HL-60 (cell line): Measurements from ENCODE around the gene LMO3.

ENCODE experiments used
- DNase-seq, 2 experiments: peaks; one replicate each; pipeline ENCODE4 v3.0.0-alpha.2; 2010 to 2020; ENCODE audit warnings: low read depth in 1 of 2, low spot score in 1 of 2
- H3K27ac ChIP-seq: fragments of 250-450 bp; sonication (Bioruptor Pico); replicated peaks from 2 replicates; pipeline ENCODE4 v1.5.1; 2020; ENCODE audit warnings: mild to moderate bottlenecking, moderate library complexity
- H3K27me3 ChIP-seq: fragments of 250-450 bp; sonication (Bioruptor Pico); 2 replicates; pipeline ENCODE4 v1.5.1; 2021; ENCODE audit warnings: mild to moderate bottlenecking, moderate library complexity; ENCODE audit not compliant: insufficient read depth, poor library complexity, severe bottlenecking
- H3K4me3 ChIP-seq: replicated peaks from 2 replicates; pipeline ENCODE4 v1.5.1; 2011; ENCODE audit warnings: mild to moderate bottlenecking, control low read depth, low read length; ENCODE audit not compliant: insufficient read depth
- GABPA ChIP-seq: IDR thresholded peaks from 2 replicates; pipeline ENCODE4 v1.6.1; 2012; ENCODE audit warnings: low read depth
- POLR2AphosphoS5 ChIP-seq: IDR thresholded peaks from 2 replicates; pipeline ENCODE4 v1.6.1; 2012; ENCODE audit warnings: low read depth
- SPI1 ChIP-seq: IDR thresholded peaks from 2 replicates; pipeline ENCODE4 v1.6.1; 2012; ENCODE audit warnings: low read depth, mild to moderate bottlenecking, borderline replicate concordance
- TF ChIP-seq, protein P1 (sequence below): IDR thresholded peaks from 2 replicates; pipeline ENCODE4 v1.6.1; 2012; ENCODE audit warnings: low read depth; ENCODE audit not compliant: insufficient replicate concordance
- TF ChIP-seq, protein P2 (sequence below): IDR thresholded peaks from one replicate; pipeline ENCODE4 v1.5.1; 2011; ENCODE audit warnings: low read length, control low read depth, inconsistent platforms; ENCODE audit not compliant: insufficient read depth

The LMO3 gene

DNA sequence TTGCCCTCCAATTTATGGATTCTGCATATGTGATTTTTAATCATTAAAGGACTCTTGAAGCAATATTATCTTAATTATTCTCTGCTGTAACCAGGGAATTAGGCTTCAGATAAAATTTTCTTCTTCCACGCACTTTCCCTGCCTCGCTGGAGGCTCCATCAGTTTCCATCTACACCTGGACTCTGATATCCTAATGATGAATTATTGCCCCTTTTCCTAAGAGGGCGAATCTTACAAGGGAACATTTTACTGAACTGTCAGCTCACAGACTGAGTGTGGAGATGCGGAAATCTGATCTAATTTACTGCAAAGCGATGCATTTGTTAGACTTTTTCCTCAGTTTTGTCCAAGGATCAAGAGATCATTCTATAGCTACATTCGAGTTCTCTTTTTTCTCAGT is 43.0 kb downstream of the LMO3 start:
- no peak for DNase-seq
- Histone ChIP-seq H3K4me3 (no peak overlapping the region), H3K27me3 (no peaks in the 10 kb centered on the region), H3K27ac (no peak overlapping the region)
- TF ChIP-seq, protein P1, sequence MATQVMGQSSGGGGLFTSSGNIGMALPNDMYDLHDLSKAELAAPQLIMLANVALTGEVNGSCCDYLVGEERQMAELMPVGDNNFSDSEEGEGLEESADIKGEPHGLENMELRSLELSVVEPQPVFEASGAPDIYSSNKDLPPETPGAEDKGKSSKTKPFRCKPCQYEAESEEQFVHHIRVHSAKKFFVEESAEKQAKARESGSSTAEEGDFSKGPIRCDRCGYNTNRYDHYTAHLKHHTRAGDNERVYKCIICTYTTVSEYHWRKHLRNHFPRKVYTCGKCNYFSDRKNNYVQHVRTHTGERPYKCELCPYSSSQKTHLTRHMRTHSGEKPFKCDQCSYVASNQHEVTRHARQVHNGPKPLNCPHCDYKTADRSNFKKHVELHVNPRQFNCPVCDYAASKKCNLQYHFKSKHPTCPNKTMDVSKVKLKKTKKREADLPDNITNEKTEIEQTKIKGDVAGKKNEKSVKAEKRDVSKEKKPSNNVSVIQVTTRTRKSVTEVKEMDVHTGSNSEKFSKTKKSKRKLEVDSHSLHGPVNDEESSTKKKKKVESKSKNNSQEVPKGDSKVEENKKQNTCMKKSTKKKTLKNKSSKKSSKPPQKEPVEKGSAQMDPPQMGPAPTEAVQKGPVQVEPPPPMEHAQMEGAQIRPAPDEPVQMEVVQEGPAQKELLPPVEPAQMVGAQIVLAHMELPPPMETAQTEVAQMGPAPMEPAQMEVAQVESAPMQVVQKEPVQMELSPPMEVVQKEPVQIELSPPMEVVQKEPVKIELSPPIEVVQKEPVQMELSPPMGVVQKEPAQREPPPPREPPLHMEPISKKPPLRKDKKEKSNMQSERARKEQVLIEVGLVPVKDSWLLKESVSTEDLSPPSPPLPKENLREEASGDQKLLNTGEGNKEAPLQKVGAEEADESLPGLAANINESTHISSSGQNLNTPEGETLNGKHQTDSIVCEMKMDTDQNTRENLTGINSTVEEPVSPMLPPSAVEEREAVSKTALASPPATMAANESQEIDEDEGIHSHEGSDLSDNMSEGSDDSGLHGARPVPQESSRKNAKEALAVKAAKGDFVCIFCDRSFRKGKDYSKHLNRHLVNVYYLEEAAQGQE: no peak
- no peak for TF ChIP-seq GABPA
- TF ChIP-seq POLR2AphosphoS5: no peak
- TF ChIP-seq SPI1: no peak
- TF ChIP-seq, protein P2, sequence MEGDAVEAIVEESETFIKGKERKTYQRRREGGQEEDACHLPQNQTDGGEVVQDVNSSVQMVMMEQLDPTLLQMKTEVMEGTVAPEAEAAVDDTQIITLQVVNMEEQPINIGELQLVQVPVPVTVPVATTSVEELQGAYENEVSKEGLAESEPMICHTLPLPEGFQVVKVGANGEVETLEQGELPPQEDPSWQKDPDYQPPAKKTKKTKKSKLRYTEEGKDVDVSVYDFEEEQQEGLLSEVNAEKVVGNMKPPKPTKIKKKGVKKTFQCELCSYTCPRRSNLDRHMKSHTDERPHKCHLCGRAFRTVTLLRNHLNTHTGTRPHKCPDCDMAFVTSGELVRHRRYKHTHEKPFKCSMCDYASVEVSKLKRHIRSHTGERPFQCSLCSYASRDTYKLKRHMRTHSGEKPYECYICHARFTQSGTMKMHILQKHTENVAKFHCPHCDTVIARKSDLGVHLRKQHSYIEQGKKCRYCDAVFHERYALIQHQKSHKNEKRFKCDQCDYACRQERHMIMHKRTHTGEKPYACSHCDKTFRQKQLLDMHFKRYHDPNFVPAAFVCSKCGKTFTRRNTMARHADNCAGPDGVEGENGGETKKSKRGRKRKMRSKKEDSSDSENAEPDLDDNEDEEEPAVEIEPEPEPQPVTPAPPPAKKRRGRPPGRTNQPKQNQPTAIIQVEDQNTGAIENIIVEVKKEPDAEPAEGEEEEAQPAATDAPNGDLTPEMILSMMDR: no peak

DNA sequence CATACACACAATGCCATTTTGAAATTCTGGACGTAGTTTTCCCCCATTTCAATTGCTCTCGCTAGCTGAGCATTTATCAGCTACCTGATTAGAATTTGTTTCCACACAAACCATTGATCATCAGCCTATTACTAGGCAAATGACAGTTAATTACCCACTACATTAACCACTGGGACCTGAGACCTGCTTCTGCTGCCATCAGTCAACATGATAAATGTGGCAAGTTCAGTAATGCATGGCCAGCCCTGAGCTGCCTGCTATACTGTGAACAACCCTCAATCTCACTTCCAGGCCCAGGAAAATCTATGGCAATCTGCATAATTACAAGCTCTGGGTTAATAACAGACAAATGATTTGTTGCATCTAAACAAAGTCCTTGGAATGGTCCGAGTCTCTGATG is 43.5 kb downstream of the LMO3 start:
- Histone ChIP-seq H3K4me3 (no peak overlapping the region), H3K27ac (no peak overlapping the region), H3K27me3 (no peaks in the 10 kb centered on the region)
- TF ChIP-seq, protein P2: no peak
- TF ChIP-seq, protein P1: no peak
- no peak for DNase-seq

DNA sequence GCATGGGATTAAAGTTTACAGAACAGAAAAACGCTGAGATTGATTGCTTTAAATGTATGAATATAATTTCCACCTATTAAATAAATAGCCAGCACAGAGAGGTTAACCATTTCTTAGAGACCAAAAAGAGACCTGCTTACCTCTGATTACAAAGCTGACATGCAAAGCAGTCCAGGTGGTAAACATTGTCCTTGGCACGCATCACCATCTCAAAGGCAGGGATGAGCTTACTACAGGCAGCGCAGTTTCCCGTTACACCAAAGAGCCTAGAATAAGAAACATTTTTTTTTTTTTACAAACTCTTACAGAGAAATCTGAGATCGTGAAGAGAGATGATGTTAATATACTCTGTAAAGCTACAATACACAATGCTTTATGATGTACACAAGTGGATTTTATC is 45.7 kb downstream of the LMO3 start:
- Histone ChIP-seq H3K27ac (no peak overlapping the region), H3K27me3 (no peaks in the 10 kb centered on the region), H3K4me3 (no peak overlapping the region)
- TF ChIP-seq, protein P2: no peak
- TF ChIP-seq SPI1 (no peak), GABPA (no peak)
- TF ChIP-seq, protein P1: no peak
- DNase-seq: no peak
